SHP77 (cell line): ENCODE data around the gene HYAL1.
A peak's percentile ranks its signal among the peaks of the same experiment; 100 is the strongest.
"Not testable (repeated sequence)": the region's sequence is repeated elsewhere in the genome, so short reads cannot be mapped to it uniquely, and the experiment has no call there.

Experiments
- DNase-seq, 2 experiments: peaks; one replicate each; lab custom pipeline; 2025; lab: John Stamatoyannopoulos, UW

Gene HYAL1

GRCh38 chr3:50272911-50273688 is 30.3 kb downstream of the HYAL1 start:
- DNase-seq, result peak; percentile 70 to 71

DNA sequence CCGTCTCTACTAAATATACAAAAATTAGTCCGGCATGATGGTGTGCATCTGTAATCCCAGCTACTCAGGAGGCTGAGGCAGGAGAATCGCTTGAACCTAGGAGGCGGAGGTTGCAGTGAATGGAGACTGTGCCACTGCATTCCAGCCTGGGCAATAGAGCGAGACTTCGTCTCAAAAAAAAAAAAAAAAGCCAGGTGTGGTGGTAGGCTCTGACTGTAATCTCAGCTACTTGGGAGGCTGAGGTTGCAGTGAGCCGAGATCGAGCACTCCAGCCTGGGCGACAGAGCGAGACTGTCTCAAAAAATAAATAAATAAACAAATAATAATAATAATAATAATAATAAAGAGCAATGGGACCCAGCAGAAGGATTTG is 30.9 kb downstream of the HYAL1 start:
- not testable (repeated sequence) for DNase-seq

DNA sequence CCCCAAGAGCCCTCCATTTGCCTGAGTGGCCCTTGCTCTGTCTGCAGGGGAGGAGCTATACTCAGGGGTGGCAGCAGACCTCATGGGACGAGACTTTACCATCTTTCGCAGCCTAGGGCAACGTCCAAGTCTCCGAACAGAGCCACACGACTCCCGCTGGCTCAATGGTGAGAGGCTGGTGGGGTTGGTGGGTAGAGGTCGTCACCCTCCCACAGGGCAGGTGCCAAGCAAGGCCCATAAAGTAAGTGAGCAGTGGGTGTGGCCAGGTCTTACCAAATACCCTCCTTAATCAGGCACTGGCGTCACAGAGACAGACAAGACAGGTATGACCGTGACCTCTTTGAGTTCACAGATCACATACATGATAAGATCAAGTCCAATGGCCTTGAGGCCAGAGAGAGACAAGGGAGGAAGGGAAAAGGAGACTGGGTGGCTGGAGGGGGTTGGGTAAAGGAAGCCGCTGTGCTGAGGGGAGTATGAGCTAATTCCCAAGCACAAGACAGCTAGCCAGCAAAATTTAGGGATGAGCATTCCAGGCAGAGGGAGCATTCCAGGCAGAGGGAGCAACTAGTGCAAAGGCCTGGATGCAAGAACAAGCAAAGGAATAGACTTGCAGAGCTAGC is 31.9 kb downstream of the HYAL1 start:
- no peak for DNase-seq

DNA sequence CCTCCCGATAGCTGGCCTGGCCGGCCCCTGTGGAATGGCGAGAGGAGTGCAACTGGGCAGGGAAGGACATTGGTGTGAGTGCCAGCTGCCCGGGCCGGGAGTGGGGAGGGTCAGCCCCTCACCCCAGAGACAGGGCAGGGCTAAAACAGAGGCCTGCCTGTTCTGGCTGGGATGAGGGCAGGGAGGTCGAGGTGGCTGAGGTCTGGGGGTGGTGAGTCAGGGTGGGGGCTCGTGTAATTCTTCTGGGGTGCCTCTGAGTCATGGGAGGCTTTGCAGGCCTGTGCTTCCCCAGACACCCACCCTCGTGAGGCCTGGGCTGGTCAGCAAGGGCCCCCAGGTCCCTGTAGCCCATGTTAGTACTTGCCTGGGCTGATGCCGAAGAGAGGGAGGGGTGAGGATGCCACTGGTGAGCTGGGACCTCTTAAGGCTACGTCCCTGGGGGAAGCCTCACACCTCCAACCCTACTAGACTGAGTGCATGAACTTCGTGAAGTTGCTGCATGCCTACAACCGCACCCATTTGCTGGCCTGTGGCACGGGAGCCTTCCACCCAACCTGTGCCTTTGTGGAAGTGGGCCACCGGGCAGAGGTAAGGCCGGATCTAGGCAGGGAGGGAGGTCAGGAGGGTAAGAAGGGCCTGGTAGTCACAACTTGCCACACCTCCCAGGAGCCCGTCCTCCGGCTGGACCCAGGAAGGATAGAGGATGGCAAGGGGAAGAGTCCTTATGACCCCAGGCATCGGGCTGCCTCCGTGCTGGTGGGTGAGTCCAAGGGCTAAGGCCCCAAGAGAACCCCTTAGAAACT is 32.8 kb downstream of the HYAL1 start:
- DNase-seq, result no peak

- DNase-seq, result no peak
Observed at GRCh38 chr3:50269977-50270413, 33.4 kb downstream of the HYAL1 start.

- DNase-seq, result no peak
Observed at GRCh38 chr3:50269460-50269859, 33.9 kb downstream of the HYAL1 start.

DNA sequence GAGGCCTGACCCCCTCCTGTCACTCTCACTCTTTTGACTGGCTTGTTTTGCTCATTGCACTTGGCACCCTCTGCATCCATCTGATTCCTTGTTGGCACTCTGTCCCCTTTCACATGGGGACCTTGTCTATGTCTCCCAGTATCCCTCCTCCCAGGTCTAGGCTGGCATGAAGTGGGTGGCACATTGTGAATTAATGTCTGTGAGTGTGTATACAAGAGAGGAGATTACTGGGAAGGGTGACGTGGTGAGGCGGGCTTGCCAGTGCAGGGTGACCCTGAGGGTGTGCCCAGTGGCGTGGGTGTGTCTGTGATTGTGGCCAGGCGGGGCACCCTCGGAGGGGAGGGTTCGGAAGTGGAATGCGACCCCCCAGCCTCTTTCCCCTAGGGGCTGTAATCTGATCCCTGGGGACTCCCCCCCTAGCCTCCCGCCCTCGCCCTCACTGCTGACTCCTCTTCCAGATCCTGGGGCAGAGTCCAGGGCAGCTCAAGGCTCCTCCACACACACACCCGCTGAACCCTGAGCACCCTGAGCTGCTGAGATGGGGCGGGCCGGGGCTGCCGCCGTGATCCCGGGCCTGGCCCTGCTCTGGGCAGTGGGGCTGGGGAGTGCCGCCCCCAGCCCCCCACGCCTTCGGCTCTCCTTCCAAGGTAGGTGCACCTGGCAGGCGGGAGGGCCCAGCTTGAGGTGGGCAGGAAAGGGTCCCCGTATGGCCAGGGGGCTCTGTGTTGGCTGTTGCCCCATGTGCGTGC is 34.5 kb downstream of the HYAL1 start, which contains the start of gene SEMA3B:
Gene SEMA3B (plus strand): TSS at position 445 of the 749 bp plus-strand sequence. CDS start 94 bp downstream, at position 539.
- DNase-seq, result no peak

GRCh38 chr3:50268276-50268675 is 35.1 kb downstream of the HYAL1 start:
- no peak for DNase-seq

DNA sequence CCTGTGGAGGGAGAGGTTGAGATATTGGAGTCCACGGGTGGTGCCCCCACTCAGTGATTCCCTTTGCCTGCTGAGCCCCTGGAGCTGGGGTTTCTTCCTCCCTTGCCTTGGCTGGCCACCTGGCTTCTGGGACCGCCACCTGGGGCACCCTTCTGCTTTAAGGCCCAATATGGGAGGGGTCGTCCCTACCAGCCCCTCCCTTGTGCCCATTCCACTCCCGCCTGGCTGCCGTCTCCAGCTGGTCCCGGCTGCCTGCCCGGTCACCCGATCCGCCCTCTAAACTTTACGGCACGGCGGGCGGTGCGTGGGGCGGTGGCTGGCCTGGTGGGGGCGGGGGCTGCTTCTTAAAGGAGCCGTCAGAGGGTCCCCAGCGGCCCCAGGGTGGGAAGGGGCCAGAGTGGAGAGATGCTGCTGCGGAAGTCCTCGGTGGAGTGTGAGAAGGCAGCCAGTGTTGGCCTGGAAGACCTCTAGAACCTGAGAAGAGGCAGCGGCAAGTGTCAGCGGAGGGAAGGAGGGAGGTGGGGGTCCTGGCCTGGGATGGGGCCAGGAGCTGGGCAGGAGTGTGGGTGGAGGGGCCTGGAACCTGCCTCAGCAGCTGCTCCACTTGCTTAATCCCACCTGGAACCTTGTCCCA is 36.0 kb downstream of the HYAL1 start:
- DNase-seq, result no peak

GRCh38 chr3:50266836-50267235 is 36.5 kb downstream of the HYAL1 start:
- DNase-seq, result no peak

GRCh38 chr3:50266017-50266416 is 37.4 kb downstream of the HYAL1 start:
- no peak for DNase-seq

- DNase-seq, result no peak
Observed at GRCh38 chr3:50265571-50265970, 37.8 kb downstream of the HYAL1 start.

GRCh38 chr3:50264964-50265485 is 38.3 kb downstream of the HYAL1 start:
- no peak for DNase-seq

DNA sequence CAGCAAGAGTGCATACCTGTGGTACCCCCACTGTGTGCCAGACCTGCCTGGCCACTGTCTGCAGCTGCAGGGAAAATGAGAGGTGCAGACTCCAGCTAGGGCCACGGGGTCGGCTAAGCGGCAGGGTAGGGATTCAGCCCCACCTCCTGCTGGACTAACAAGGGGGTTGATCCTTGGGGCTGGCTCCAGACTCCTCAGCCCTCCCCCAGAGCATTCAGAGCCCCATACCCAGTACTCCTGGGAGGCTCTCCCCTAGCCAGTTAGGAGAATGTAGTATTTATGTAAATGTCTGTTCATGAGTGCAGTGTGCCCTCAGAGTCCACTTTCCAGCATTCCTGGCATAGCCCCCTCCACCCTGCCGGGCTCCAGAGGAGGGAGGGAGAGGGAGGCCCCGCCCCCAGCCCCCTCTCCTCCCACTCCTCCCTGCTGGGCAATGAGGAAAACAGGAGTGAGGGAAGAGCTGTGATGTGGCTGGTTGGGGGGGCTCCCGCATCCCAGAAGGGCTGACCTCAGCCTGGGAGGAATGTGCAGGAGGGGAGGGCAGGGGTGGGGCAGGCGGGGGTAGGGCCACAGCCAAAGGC is 38.9 kb downstream of the HYAL1 start:
- DNase-seq, result no peak

DNA sequence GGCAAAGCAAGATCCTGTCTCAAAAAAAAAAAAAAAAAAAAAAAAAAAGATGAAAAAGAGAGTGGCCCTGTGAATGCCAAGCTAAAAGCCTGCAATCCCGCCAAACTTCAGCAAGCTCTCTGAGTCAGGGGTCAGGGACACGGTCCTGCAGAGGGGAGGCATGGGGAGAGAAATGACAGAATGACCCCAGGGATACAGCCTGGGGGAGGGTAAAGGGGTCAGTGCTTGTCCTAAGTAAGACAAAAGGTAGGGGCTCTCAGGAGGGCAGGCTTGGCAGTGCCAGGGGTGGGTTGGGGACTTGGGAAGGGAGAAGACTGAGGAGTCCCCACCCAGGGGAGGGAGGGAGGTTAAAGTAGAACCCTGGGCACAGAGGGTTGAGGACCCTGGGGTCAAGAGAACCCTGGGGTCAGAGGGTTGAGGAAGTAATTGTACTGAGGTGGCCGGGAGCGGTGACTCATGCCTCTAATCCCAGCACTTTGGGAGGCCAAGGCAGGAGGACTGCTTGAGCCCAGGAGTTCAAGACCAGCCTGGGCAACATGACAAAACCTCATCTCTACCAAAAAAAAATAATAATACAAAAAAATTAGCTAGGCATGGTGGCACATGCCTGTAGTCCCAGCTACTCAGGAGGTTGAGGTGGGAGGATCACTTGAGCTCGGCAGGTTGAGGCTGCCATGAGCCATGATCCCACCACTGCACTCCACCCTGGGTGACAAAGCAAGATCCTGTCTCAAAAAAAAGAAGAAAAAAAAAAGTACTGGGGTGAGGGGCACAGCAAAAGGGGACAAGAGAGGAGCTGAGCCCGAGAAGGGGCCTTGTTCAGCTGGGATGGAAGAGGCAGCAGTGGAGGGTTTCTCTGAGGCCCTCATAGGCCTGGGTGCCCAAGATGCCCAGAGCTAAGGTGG is 39.6 kb downstream of the HYAL1 start:
- DNase-seq, result no peak

DNA sequence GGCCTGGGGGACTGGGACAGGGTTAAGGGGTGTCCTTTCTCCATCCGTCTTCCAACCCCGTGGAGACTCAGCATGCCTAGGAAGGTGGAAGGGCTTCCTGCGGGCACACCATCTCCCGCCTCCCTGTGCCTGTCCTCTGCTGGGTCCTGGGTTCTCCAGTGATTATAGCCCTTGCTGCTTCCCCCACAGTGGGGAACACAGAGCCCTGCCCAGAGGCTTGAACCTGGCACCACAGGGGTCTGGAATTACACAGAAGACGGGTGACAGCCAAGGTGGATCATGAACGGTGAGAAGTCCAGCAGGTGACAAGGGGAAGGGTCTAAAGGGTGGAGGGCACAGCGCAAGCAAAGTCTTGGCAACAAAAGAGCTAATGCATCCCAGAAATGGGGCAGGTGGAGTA is 40.6 kb downstream of the HYAL1 start:
- no peak for DNase-seq

DNA sequence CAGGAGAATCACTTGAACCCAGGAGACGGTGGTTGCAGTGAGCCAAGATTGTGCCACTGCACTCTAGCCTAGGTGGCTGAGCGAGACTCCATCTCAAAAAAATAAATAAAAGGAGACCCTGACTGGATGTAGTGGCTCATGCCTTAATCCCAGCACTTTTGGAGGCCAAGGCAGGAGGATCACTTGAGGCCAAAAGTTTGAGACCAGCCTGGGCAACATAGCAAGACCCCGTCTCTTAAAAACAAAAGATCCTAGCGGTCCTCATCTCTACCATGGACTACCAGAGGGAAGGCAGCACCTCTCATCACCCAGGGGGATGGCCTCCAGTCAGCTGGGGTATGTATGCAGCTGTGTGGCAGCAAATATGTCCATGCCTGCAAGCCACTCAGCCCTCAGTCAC is 41.2 kb downstream of the HYAL1 start:
- DNase-seq, result not testable (repeated sequence)

GRCh38 chr3:50261505-50261904 is 41.9 kb downstream of the HYAL1 start:
- DNase-seq, result no peak

- no peak for DNase-seq
Observed at GRCh38 chr3:50260942-50261441, 42.4 kb downstream of the HYAL1 start.
